ENCODE data around the gene PTPRM. TPM values are rescaled to one million over a fixed set of nuclear protein-coding genes. Genes with fewer than 3 reads are reported as not detected.

The PTPRM gene
- total and polyA plus RNA-seq, 2 experiments from 2014 or later = 1.6 to 5.3 TPM

DNA sequence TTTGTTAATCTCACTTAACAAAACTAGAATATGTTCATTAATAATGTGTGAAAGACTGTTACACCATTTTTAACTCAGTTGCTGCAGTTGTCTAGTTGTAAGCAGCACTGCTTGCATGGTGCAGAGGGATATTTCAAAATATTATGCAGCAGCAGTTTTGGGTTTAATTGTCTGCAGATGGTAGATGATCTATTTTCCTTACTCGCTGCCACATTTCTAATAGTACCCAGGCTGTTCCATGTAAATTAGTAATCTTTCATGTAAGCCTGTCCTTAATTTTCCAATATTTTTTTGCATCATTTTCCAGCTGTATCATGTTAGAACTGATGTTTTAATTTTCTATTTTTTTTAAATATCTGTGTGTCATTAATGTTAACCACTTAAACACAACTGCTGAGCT, 554.0 kb downstream of the PTPRM start (continued):
- TF ChIP-seq, protein P1, sequence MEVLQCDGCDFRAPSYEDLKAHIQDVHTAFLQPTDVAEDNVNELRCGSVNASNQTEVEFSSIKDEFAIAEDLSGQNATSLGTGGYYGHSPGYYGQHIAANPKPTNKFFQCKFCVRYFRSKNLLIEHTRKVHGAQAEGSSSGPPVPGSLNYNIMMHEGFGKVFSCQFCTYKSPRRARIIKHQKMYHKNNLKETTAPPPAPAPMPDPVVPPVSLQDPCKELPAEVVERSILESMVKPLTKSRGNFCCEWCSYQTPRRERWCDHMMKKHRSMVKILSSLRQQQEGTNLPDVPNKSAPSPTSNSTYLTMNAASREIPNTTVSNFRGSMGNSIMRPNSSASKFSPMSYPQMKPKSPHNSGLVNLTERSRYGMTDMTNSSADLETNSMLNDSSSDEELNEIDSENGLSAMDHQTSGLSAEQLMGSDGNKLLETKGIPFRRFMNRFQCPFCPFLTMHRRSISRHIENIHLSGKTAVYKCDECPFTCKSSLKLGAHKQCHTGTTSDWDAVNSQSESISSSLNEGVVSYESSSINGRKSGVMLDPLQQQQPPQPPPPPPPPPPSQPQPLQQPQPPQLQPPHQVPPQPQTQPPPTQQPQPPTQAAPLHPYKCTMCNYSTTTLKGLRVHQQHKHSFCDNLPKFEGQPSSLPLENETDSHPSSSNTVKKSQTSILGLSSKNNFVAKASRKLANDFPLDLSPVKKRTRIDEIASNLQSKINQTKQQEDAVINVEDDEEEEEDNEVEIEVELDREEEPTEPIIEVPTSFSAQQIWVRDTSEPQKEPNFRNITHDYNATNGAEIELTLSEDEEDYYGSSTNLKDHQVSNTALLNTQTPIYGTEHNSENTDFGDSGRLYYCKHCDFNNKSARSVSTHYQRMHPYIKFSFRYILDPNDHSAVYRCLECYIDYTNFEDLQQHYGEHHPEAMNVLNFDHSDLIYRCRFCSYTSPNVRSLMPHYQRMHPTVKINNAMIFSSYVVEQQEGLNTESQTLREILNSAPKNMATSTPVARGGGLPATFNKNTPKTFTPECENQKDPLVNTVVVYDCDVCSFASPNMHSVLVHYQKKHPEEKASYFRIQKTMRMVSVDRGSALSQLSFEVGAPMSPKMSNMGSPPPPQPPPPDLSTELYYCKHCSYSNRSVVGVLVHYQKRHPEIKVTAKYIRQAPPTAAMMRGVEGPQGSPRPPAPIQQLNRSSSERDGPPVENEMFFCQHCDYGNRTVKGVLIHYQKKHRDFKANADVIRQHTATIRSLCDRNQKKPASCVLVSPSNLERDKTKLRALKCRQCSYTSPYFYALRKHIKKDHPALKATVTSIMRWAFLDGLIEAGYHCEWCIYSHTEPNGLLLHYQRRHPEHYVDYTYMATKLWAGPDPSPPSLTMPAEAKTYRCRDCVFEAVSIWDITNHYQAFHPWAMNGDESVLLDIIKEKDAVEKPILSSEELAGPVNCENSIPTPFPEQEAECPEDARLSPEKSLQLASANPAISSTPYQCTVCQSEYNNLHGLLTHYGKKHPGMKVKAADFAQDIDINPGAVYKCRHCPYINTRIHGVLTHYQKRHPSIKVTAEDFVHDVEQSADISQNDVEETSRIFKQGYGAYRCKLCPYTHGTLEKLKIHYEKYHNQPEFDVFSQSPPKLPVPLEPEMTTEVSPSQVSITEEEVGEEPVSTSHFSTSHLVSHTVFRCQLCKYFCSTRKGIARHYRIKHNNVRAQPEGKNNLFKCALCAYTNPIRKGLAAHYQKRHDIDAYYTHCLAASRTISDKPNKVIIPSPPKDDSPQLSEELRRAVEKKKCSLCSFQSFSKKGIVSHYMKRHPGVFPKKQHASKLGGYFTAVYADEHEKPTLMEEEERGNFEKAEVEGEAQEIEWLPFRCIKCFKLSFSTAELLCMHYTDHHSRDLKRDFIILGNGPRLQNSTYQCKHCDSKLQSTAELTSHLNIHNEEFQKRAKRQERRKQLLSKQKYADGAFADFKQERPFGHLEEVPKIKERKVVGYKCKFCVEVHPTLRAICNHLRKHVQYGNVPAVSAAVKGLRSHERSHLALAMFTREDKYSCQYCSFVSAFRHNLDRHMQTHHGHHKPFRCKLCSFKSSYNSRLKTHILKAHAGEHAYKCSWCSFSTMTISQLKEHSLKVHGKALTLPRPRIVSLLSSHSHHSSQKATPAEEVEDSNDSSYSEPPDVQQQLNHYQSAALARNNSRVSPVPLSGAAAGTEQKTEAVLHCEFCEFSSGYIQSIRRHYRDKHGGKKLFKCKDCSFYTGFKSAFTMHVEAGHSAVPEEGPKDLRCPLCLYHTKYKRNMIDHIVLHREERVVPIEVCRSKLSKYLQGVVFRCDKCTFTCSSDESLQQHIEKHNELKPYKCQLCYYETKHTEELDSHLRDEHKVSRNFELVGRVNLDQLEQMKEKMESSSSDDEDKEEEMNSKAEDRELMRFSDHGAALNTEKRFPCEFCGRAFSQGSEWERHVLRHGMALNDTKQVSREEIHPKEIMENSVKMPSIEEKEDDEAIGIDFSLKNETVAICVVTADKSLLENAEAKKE (CRISPR knock-in tag; IDR thresholded peaks at IDR 0.05) = no peak
- TF ChIP-seq JUNB (IDR thresholded peaks at IDR 0.05; ENCODE audit: unreplicated experiment) (no peak), EZH2phosphoT487 (IDR thresholded peaks at IDR 0.05; ENCODE audit: unreplicated experiment) (no peak), NANOG (IDR thresholded peaks at IDR 0.05; ENCODE audit: borderline replicate concordance) (no peak), STAT1 (IDR thresholded peaks at IDR 0.05; ENCODE audit: unreplicated experiment) (no peak), POLR2AphosphoS5 (IDR thresholded peaks at IDR 0.05; ENCODE audit: low read depth) (no peak), ZNF114 (CRISPR knock-in tag; IDR thresholded peaks at IDR 0.05) (no peak)
- TF ChIP-seq, protein P2, sequence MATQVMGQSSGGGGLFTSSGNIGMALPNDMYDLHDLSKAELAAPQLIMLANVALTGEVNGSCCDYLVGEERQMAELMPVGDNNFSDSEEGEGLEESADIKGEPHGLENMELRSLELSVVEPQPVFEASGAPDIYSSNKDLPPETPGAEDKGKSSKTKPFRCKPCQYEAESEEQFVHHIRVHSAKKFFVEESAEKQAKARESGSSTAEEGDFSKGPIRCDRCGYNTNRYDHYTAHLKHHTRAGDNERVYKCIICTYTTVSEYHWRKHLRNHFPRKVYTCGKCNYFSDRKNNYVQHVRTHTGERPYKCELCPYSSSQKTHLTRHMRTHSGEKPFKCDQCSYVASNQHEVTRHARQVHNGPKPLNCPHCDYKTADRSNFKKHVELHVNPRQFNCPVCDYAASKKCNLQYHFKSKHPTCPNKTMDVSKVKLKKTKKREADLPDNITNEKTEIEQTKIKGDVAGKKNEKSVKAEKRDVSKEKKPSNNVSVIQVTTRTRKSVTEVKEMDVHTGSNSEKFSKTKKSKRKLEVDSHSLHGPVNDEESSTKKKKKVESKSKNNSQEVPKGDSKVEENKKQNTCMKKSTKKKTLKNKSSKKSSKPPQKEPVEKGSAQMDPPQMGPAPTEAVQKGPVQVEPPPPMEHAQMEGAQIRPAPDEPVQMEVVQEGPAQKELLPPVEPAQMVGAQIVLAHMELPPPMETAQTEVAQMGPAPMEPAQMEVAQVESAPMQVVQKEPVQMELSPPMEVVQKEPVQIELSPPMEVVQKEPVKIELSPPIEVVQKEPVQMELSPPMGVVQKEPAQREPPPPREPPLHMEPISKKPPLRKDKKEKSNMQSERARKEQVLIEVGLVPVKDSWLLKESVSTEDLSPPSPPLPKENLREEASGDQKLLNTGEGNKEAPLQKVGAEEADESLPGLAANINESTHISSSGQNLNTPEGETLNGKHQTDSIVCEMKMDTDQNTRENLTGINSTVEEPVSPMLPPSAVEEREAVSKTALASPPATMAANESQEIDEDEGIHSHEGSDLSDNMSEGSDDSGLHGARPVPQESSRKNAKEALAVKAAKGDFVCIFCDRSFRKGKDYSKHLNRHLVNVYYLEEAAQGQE (IDR thresholded peaks at IDR 0.05; ENCODE audit: unreplicated experiment) = no peak
